NB4 (cell line): ENCODE data around the gene DYNC1H1.
A peak's percentile ranks its signal among the peaks of the same experiment; 100 is the strongest.

Experiments used
- DNase-seq: peaks from one replicate; pipeline ENCODE4 v3.0.0; 2010; ENCODE audit warnings: low read depth
- H3K4me3 ChIP-seq: one replicate; pipeline ENCODE4 v1.5.1; 2011; ENCODE audit warnings: mild to moderate bottlenecking, low read depth, low read length, moderate library complexity
- CTCF ChIP-seq: IDR thresholded peaks from one replicate; pipeline ENCODE4 v1.5.1; 2012; ENCODE audit warnings: low read depth, low read length
- MAX ChIP-seq: IDR thresholded peaks from 2 replicates; pipeline ENCODE4 v1.6.1; 2011; ENCODE audit warnings: low read depth, low read length
- MYC ChIP-seq: IDR thresholded peaks from 2 replicates; pipeline ENCODE4 v1.6.1; 2011; ENCODE audit warnings: low read depth, low read length
- POLR2A ChIP-seq: IDR thresholded peaks from 2 replicates; pipeline ENCODE4 v1.6.1; 2011; ENCODE audit warnings: mild to moderate bottlenecking; ENCODE audit not compliant: insufficient read length; ENCODE audit errors: extremely low read depth

The DYNC1H1 gene

GRCh38 chr14:102095871-102096568 is 131.6 kb downstream of the DYNC1H1 start:
- no peak for TF ChIP-seq POLR2A
- TF ChIP-seq MYC = no peak
- TF ChIP-seq CTCF = no peak
- no peak for TF ChIP-seq MAX
- no peak for DNase-seq
- no peak overlapping the region for H3K4me3 ChIP-seq

GRCh38 chr14:102096569-102097188 is 132.3 kb downstream of the DYNC1H1 start:
- DNase-seq = peak; percentile 73
- no peak overlapping the region for H3K4me3 ChIP-seq
- TF ChIP-seq MYC = 0 out of 2 replicates have a peak, but pooled peaks have one; percentile 7
- TF ChIP-seq POLR2A = no peak
- peak; percentile 69 for TF ChIP-seq MAX
- peak; percentile 79 for TF ChIP-seq CTCF

GRCh38 chr14:102097441-102098135 is 133.2 kb downstream of the DYNC1H1 start:
- no peak overlapping the region for H3K4me3 ChIP-seq
- no peak for TF ChIP-seq CTCF
- TF ChIP-seq POLR2A = no peak
- no peak for TF ChIP-seq MAX
- TF ChIP-seq MYC = no peak
- DNase-seq = no peak

- DNase-seq = no peak
- TF ChIP-seq POLR2A (no peak), MYC (no peak), CTCF (no peak), MAX (no peak)
- no peak overlapping the region for H3K4me3 ChIP-seq
These were observed 138.8 kb downstream of the DYNC1H1 start for GRCh38 chr14:102103062-102103695.

GRCh38 chr14:102105369-102105768 is 141.0 kb downstream of the DYNC1H1 start:
- TF ChIP-seq MAX (no peak), CTCF (no peak), POLR2A (no peak), MYC (no peak)
- no peak overlapping the region for H3K4me3 ChIP-seq
- no peak for DNase-seq
